BLaER1 treated with 17β-estradiol and CSF1 and Interleukin-3, amounts not matched to agents 10 nM and 100 nM (cell line): ENCODE results near the gene TAAR6.
"Not testable (repeated sequence)": the region's sequence is repeated elsewhere in the genome, so short reads cannot be mapped to it uniquely, and the experiment has no call there.

Experiments
- H3K27ac ChIP-seq, 11 experiments: shearing (Covaris generic); formaldehyde crosslinking; 2 replicates each; pipeline ENCODE4 v1.8.1; 2022
- H3K27me3 ChIP-seq, 11 experiments: shearing (Covaris generic); formaldehyde crosslinking; 2 replicates each; pipeline ENCODE4 v1.8.1; 2022
- H3K36me3 ChIP-seq, 11 experiments: shearing (Covaris generic); formaldehyde crosslinking; 2 replicates each; pipeline ENCODE4 v1.8.1; 2022
- H3K4me1 ChIP-seq, 10 experiments: shearing (Covaris generic); formaldehyde crosslinking; 2 replicates each; pipeline ENCODE4 v1.8.1; 2022
- H3K4me2 ChIP-seq, 11 experiments: shearing (Covaris generic); formaldehyde crosslinking; 2 replicates each; pipeline ENCODE4 v1.8.1; 2022
- H3K4me3 ChIP-seq, 10 experiments: shearing (Covaris generic); formaldehyde crosslinking; 2 replicates each; pipeline ENCODE4 v1.8.1; 2022
- H3K9ac ChIP-seq, 11 experiments: shearing (Covaris generic); formaldehyde crosslinking; 2 replicates each; pipeline ENCODE4 v1.8.1; 2022
- H3K9me3 ChIP-seq, 11 experiments: shearing (Covaris generic); formaldehyde crosslinking; replicated peaks in 1 of 11; 2 replicates each; pipeline ENCODE4 v1.8.1; 2022
- H4K20me1 ChIP-seq, 11 experiments: shearing (Covaris generic); formaldehyde crosslinking; 2 replicates each; pipeline ENCODE4 v1.8.1; 2022
- Cebpa-rat ChIP-seq, 11 experiments: shearing (Covaris generic); IDR thresholded peaks; 2 replicates each; pipeline ENCODE4 v1.8.1; 2022

The TAAR6 gene

GRCh38 chr6:132537977-132538376, 32.1 kb upstream of the TAAR6 start, which contains the start of gene TAAR9:
TAAR9 (plus strand) TSS chr6:132538277; CDS start chr6:132538290, 13 bp downstream.
- Histone ChIP-seq H3K4me2 (no peak within 1 kb of the TSS), H3K27me3 (no peaks in the 10 kb centered on the region), H3K9me3 (peaks cover 0 to 17% (median 13%) of the 10 kb centered on the region in 11 experiments; a peak in 19 of 22 replicates), H3K4me3 (no peak within 1 kb of the TSS), H3K4me1 (no peaks in the 10 kb centered on the region), H3K36me3 (no peaks in the 10 kb centered on the region), H3K27ac (no peak within 1 kb of the TSS), H4K20me1 (no peaks in the 10 kb centered on the region), H3K9ac (no peak within 1 kb of the TSS)
- TF ChIP-seq Cebpa-rat (IDR thresholded peaks at IDR 0.05): no peak

GRCh38 chr6:132544826-132545225, 25.3 kb upstream of the TAAR6 start:
- H3K36me3 ChIP-seq: no peaks in the 10 kb centered on the region
- no peaks in the 10 kb centered on the region for H3K9me3 ChIP-seq
- no peak overlapping the region for H3K27ac ChIP-seq
- TF ChIP-seq Cebpa-rat (IDR thresholded peaks at IDR 0.05): no peak
- H3K9ac ChIP-seq: no peak overlapping the region
- H3K4me2 ChIP-seq: no peak overlapping the region
- H3K27me3 ChIP-seq: no peaks in the 10 kb centered on the region
- H3K4me1 ChIP-seq: no peaks in the 10 kb centered on the region
- no peaks in the 10 kb centered on the region for H4K20me1 ChIP-seq
- no peak overlapping the region for H3K4me3 ChIP-seq

GRCh38 chr6:132548746-132549463, 21.2 kb upstream of the TAAR6 start:
- no peak overlapping the region for H3K27ac ChIP-seq
- no peaks in the 10 kb centered on the region for H3K4me1 ChIP-seq
- TF ChIP-seq Cebpa-rat (IDR thresholded peaks at IDR 0.05): no peak
- no peaks in the 10 kb centered on the region for H3K36me3 ChIP-seq
- no peaks in the 10 kb centered on the region for H3K27me3 ChIP-seq
- H3K9ac ChIP-seq: no peak overlapping the region
- no peak overlapping the region for H3K4me2 ChIP-seq
- no peaks in the 10 kb centered on the region for H4K20me1 ChIP-seq
- no peak overlapping the region for H3K4me3 ChIP-seq
- H3K9me3 ChIP-seq: no peaks in the 10 kb centered on the region

GRCh38 chr6:132551214-132551613, 18.9 kb upstream of the TAAR6 start:
- H3K9ac ChIP-seq: no peak overlapping the region
- H3K4me1 ChIP-seq: no peaks in the 10 kb centered on the region
- H3K4me3 ChIP-seq: no peak overlapping the region
- H3K27me3 ChIP-seq: no peaks in the 10 kb centered on the region
- H3K27ac ChIP-seq: no peak overlapping the region
- TF ChIP-seq Cebpa-rat (IDR thresholded peaks at IDR 0.05): no peak
- H4K20me1 ChIP-seq: no peaks in the 10 kb centered on the region
- H3K4me2 ChIP-seq: no peak overlapping the region
- no peaks in the 10 kb centered on the region for H3K9me3 ChIP-seq
- no peaks in the 10 kb centered on the region for H3K36me3 ChIP-seq

GRCh38 chr6:132552372-132552771, 17.8 kb upstream of the TAAR6 start, which contains the start of gene TAAR8:
TAAR8 (plus strand) TSS chr6:132552672; CDS start chr6:132552693, 21 bp downstream.
- Histone ChIP-seq H3K36me3 (no peaks in the 10 kb centered on the region), H3K4me1 (no peaks in the 10 kb centered on the region), H3K9me3 (no peaks in the 10 kb centered on the region), H4K20me1 (no peaks in the 10 kb centered on the region), H3K4me3 (no peak within 1 kb of the TSS), H3K9ac (no peak within 1 kb of the TSS), H3K27ac (no peak within 1 kb of the TSS), H3K4me2 (no peak within 1 kb of the TSS), H3K27me3 (no peaks in the 10 kb centered on the region)
- no peak for TF ChIP-seq Cebpa-rat (IDR thresholded peaks at IDR 0.05)

GRCh38 chr6:132560087-132560486, 10.0 kb upstream of the TAAR6 start:
- H3K9ac ChIP-seq, H3K4me1 ChIP-seq, H3K4me2 ChIP-seq, H4K20me1 ChIP-seq, H3K9me3 ChIP-seq, H3K27me3 ChIP-seq, H3K27ac ChIP-seq, H3K36me3 ChIP-seq, H3K4me3 ChIP-seq: not testable (repeated sequence)

GRCh38 chr6:132566404-132566803, 3.7 kb upstream of the TAAR6 start:
- Histone ChIP-seq H3K9ac (no peak overlapping the region), H3K27me3 (no peaks in the 10 kb centered on the region), H3K4me3 (no peak overlapping the region), H3K27ac (no peak overlapping the region), H3K9me3 (no peaks in the 10 kb centered on the region), H3K4me1 (no peaks in the 10 kb centered on the region), H3K4me2 (no peak overlapping the region), H3K36me3 (no peaks in the 10 kb centered on the region), H4K20me1 (no peaks in the 10 kb centered on the region)
- no peak for TF ChIP-seq Cebpa-rat (IDR thresholded peaks at IDR 0.05)

- no peak overlapping the region for H3K4me3 ChIP-seq
- H3K4me2 ChIP-seq: no peak overlapping the region
- no peak for TF ChIP-seq Cebpa-rat (IDR thresholded peaks at IDR 0.05)
- H3K36me3 ChIP-seq: no peaks in the 10 kb centered on the region
- H3K9ac ChIP-seq: no peak overlapping the region
- no peaks in the 10 kb centered on the region for H3K4me1 ChIP-seq
- no peak overlapping the region for H3K27ac ChIP-seq
- H3K27me3 ChIP-seq: no peaks in the 10 kb centered on the region
- no peaks in the 10 kb centered on the region for H3K9me3 ChIP-seq
- H4K20me1 ChIP-seq: no peaks in the 10 kb centered on the region
Observed at GRCh38 chr6:132567566-132567965, 2.6 kb upstream of the TAAR6 start.

GRCh38 chr6:132568611-132569010, 1.5 kb upstream of the TAAR6 start:
- Histone ChIP-seq H3K4me2 (no peak overlapping the region), H3K4me3 (no peak overlapping the region), H3K9me3 (no peaks in the 10 kb centered on the region), H3K27ac (no peak overlapping the region), H3K9ac (no peak overlapping the region), H3K4me1 (no peaks in the 10 kb centered on the region), H3K27me3 (no peaks in the 10 kb centered on the region), H3K36me3 (no peaks in the 10 kb centered on the region), H4K20me1 (no peaks in the 10 kb centered on the region)
- TF ChIP-seq Cebpa-rat (IDR thresholded peaks at IDR 0.05): no peak

- Histone ChIP-seq H3K4me2 (no peak overlapping the region), H3K27ac (no peak overlapping the region), H3K27me3 (no peaks in the 10 kb centered on the region), H4K20me1 (no peaks in the 10 kb centered on the region), H3K4me1 (no peaks in the 10 kb centered on the region), H3K9ac (no peak overlapping the region), H3K4me3 (no peak overlapping the region), H3K9me3 (no peaks in the 10 kb centered on the region), H3K36me3 (no peaks in the 10 kb centered on the region)
- no peak for TF ChIP-seq Cebpa-rat (IDR thresholded peaks at IDR 0.05)
Observed at GRCh38 chr6:132569170-132569569, 952 bp upstream of the TAAR6 start.
